ENCODE measurements around the gene MRPS18B. TPM values are rescaled to one million over a fixed set of nuclear protein-coding genes. Genes with fewer than 3 reads are reported as not detected.

Gene MRPS18B
- total and polyA plus RNA-seq, 2 of the 13 experiments (the other 11 are each of a cell fraction or from before 2014, with no cell fraction given), result 125 to 131 TPM

GRCh38 chr6:30647242-30648116 lies 29.8 kb downstream of the MRPS18B start (continued):
- TF ChIP-seq SNAPC4 (CRISPR knock-in tag; IDR thresholded peaks at IDR 0.05) (0 out of 2 replicates have a peak, but pooled peaks have one; percentile 30), ZFP90 (CRISPR knock-in tag; IDR thresholded peaks at IDR 0.05; ENCODE audit: borderline replicate concordance) (peak; percentile 99), SNRNP70 (IDR thresholded peaks at IDR 0.05; ENCODE audit: low read depth, low read length) (no peak), ZNF737 (CRISPR knock-in tag; IDR thresholded peaks at IDR 0.05; ENCODE audit: borderline replicate concordance) (peak; percentile 80; the same call in 1 of the 2 replicates), RAD21 (CRISPR knock-in tag; IDR thresholded peaks at IDR 0.05) (peak; percentile 59), HNRNPLL (IDR thresholded peaks at IDR 0.05; ENCODE audit: low read depth, low read length, poor library complexity, severe bottlenecking) (peak; percentile 72), ATF3 (CRISPR knock-in tag; IDR thresholded peaks at IDR 0.05) (0 out of 2 replicates have a peak, but pooled peaks have one; percentile 34), ZNF597 (CRISPR knock-in tag; IDR thresholded peaks at IDR 0.05) (no peak), ZNF749 (CRISPR knock-in tag; IDR thresholded peaks at IDR 0.05; ENCODE audit: borderline replicate concordance) (peak; percentile 48; the same call in 1 of the 2 replicates), ZNF546 (CRISPR knock-in tag; conservative IDR thresholded peaks at IDR 0.05) (peak; percentile 89), HNRNPUL1 (IDR thresholded peaks at IDR 0.05; ENCODE audit: low read depth, low read length) (peak; percentile 78), UBTF (CRISPR knock-in tag; IDR thresholded peaks at IDR 0.05) (peak; percentile 99), FOSL2 (CRISPR knock-in tag; IDR thresholded peaks at IDR 0.05) (peak; percentile 54), SIN3B (IDR thresholded peaks at IDR 0.05; ENCODE audit: low read length) (no peak; the same call in 1 of the 2 replicates), HOMEZ (CRISPR knock-in tag; IDR thresholded peaks at IDR 0.05; ENCODE audit: low read depth) (0 out of 2 replicates have a peak, but pooled peaks have one; percentile 9), SRSF4 (IDR thresholded peaks at IDR 0.05; ENCODE audit: low read depth, low read length, poor library complexity, severe bottlenecking) (no peak), ZKSCAN1 (IDR thresholded peaks at IDR 0.05; ENCODE audit: low read length) (no peak)

All from HepG2 (cell line).